HG02623 (cell line): ENCODE measurements around the gene PLCG2.
"Not testable (repeated sequence)": the region's sequence is repeated elsewhere in the genome, so short reads cannot be mapped to it uniquely, and the experiment has no call there.

ENCODE experiments used
- ATAC-seq: cut with Tn5 transposase; IDR thresholded peaks from one replicate; pipeline ENCODE4 v1.9.1; 2021; ENCODE audit warnings: moderate library complexity; ENCODE audit not compliant: unreplicated experiment

PLCG2 gene

GRCh38 chr16:81786868-81787267, 7.8 kb downstream of the PLCG2 start:
- ATAC-seq, result no peak

DNA sequence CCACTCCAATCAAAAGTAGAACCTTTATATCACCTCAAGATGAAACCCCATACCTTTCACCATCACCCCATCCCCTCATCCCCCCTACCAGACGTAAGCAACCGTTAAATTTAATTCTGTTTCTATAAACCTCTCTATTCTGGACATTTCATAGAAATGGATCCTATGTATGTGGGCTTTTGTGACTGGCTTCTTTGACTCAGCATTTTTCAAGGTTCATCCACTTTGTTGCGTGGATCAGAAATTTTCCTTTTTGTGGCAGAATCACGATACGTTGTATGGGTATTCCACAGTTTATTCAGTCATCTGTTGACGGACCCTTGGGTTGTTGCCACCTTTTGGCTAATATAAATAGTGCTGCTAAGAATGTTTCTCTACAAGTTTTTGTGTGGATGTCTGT, 8.6 kb downstream of the PLCG2 start:
- ATAC-seq, result no peak

DNA sequence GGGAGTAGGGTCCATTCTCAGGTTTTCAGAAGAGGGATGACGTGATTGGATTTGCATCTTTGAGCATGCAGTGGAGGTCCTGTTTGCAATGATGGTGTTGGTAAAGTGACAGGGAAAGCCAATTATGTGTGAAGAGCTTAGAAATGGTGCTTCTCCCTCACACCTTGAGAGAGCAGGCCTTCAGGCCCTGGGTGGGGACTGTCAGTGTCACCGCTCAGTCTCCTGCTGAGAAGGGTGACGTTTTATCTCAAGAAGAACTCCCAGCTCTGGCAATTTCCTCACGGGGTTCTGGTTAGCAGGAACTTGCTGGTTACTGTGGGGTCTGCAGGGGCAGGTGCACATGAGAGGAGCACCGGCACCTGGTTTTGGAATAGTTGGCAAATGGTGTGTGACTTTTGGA, 11.2 kb downstream of the PLCG2 start:
- ATAC-seq, result no peak

DNA sequence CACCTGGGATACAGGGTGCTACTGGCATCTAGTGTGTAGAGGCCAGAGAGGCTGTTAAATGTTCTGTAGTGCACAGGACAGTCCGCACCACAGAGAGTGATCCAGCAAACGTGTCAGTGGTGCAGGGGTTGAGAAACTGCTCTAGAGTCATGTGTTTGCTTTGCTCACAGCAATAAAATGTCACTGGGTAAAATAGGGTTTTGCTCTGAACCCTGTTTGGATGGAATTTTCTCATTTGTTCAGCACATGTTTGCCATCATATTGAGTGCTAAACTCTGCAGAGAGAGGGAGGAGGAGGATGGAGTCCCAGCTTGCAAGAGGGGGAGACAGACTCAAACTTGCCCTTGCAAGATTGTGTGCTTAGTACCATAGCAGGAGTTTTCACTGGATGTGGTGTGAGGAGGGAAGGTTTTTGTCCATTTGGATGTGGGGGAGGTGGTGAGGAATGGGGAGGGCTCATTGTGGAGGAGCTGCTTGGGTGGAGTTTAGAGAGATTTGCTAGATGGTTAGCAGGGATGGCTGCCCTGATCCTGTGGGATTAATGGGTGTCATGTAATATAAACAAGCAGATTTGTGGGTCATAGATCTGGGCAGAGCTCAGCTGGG, 11.8 kb downstream of the PLCG2 start:
- no peak for ATAC-seq

DNA sequence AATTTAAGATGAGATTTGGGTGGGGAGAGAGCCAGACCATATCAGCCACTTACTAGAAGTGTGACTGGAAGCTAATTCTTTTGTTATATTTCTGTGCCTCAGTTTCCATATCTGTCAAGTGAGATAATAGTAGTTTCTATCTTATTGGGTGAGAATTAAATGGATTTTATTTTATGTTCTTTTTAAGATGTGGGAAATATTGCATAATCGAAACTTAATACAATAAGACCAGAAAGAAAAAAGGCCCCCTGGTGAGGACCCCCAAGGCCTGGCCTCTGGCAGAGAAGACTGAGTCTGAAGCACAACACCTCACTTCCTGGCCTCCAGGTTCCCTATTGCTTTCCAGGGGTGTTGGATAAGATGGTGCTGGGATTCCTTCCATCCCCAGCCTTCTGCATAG, 13.7 kb downstream of the PLCG2 start:
- ATAC-seq, result no peak

DNA sequence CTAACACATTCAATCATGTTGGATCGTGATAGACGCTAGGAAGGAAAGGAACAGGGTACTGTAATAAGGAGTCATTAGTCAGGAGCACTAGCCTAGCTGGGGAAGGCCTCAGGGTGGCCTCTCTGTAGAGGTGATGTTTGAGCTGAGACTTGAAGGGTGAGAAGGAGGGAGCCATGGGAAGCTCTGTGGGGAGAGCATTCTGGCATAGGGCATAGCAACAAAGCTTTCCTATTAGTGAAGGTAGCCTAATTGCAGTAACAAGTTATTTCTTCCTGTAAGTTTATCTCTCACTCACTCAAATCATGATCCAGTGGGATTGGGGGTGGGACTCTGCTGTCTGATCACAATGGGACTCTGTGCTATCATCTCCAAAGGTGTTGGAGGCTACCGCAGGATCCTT, 16.1 kb downstream of the PLCG2 start:
- no peak for ATAC-seq

DNA sequence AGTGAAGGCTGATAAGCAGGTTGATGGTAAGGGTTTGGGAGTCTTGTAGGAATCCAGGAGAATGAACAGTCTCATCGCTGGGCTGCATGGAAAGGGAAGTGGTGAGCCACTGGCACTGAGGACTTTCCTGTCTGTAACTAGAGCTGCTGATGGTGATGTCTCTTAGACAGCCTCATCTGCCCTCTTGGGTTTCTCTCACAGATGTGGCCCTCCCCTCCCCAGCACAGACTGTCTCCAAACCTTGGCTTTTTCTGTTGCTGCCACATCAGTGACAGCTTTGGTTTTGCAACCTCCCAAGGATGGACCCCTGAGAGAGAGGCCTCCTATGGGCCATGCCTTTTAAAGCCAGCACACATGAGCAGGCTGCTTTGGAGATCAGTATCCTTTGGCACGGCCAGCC, 16.9 kb downstream of the PLCG2 start:
- ATAC-seq, result no peak

DNA sequence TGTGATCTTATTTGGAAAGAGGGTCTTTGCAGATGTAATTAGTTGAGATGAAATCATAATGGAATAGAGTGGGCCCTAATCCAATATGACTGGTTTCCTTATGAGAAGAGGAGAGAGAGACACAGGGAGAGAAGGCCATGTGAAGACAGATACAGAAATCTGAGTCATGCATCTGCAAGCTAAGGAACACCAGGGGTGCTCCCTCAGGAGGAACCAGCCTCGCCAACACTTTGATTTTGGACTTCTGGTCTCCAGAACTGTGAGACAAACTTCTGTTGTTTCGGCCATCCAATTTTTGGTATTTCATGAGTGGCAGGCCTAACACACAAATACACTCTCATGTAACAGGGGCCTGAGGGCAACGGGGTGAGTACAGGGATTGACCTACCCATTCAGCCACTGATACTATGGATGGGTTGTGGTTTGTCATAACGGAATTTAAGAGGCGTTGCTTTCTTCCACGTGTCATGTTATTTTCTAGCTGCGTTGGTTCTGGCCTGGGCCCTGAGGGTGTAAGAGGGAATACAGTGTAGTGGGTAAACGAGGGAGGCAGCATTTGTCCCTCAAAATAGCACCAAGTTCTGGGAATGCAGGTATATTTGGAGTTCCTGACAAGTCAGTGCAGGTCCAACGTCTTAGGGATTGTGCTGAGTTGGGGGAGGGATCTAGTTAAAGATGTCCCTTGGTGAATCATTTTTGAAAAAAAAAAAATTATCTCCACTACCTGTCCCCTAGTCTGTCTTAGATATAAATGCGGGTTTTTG, 17.7 kb downstream of the PLCG2 start:
- no peak for ATAC-seq

DNA sequence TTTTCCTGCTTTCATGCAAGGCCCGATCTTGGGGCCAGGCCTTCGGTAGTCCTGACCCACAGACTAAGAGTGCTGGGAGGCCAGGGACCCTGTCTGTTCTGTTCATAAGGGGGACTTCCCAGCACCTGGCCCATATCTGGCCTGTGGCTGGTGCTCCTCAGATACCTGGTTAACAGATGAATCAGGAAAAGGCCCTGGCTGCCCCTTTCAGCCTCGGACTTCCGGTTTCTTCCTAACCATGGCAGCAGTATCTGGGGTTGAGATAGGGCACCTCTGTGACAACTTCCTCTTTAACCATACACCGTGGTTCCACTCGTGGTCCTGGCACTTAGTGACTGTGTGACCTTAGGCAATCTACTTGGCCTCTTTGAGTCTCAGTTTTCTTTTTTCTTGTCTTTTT, 18.4 kb downstream of the PLCG2 start:
- peak; percentile 51 for ATAC-seq

- ATAC-seq, result peak; percentile 47
These were observed 19.4 kb downstream of the PLCG2 start for GRCh38 chr16:81798311-81799137.

DNA sequence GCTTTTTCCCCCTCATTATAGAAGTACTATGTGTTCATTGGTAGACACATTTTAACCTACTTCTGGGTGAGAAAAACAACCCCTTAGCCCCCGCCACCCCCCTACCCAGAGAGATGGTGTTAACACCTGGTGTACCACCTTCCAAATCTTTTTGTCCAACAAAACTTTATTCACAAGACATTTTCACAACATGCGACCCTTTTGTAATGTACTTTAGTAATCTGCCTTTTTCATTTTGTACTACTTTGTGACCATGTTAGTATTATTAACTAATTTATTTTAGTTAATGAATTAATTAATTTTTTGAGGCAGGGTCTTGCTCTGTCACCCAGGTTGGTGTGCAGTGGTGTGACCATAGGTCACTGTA, 20.0 kb downstream of the PLCG2 start:
- ATAC-seq, result no peak

GRCh38 chr16:81801724-81802123, 22.6 kb downstream of the PLCG2 start:
- ATAC-seq, result not testable (repeated sequence)

GRCh38 chr16:81803332-81803731, 24.2 kb downstream of the PLCG2 start:
- ATAC-seq, result no peak

GRCh38 chr16:81804134-81804610, 25.1 kb downstream of the PLCG2 start:
- no peak for ATAC-seq

DNA sequence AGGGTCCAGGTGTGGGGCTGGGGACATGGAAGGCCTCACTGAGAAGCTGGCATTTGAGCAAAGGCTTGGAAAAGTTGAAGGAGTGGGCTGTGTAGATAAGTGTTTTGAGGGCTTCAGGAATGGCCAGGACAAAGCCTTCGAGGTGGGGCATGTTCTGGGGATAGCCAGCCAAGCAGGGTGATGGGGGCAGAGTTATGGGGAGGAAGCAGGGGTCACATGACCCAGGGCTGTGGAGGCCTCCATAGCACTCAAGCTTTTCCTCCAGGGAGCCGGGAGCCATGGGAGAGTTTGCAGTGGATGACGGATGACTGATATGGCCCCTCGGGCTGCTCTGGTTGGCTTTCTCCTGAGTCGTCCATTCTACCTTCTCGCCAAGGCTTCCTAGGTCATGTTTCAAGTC, 27.6 kb downstream of the PLCG2 start:
- ATAC-seq, result no peak

GRCh38 chr16:81807767-81808358, 28.8 kb downstream of the PLCG2 start:
- no peak for ATAC-seq

GRCh38 chr16:81808933-81809480, 29.9 kb downstream of the PLCG2 start:
- ATAC-seq, result peak; percentile 65

GRCh38 chr16:81809567-81809966, 30.5 kb downstream of the PLCG2 start:
- ATAC-seq, result no peak

DNA sequence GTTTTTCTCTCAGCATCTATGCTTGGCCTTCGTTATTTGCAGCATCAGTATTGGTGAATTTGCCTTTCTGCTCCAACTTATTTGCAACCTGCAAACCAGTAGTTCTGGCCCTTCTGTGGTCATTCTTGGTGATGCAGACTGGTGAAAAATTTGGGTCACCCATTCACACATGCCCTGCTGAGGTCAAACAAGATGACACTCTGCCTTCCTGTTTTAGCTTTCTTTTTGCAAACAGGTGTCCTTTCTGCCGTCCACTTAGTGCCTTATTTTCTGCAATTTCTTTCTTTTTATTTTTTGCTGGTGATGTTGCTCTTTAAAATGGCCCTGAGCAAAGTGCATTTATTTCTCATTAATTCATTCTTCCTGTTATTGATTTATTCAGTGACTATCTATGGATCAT, 31.3 kb downstream of the PLCG2 start:
- ATAC-seq, result no peak

- ATAC-seq, result peak; percentile 39
These were observed 31.9 kb downstream of the PLCG2 start for GRCh38 chr16:81810894-81811538.

DNA sequence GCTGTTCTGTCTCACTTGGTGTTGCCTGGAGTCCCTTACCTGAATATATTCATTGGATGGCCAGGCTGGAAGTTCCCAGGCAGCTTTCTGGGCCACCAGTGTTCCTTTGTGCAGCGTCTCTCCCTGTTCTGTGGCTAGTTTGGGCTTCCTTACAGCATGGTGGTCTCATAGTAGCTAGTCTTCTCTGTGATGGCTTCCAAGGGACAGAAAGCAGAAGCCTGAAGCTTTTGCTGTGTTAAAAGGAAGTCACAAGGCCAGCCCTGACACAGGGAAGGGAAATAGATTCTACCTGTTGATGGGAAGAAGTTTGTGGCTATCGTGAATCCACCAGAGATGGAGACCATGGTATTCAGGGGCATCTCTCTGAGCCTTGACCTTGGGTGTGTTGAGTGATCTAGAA, 34.6 kb downstream of the PLCG2 start:
- no peak for ATAC-seq
